Stomach smooth muscle (tissue), 2 donors: ENCODE results near the gene UGT1A9.

Experiments
- H3K27ac ChIP-seq: one replicate; pipeline ENCODE4 v1.7.0; 2013; ENCODE audit warnings: mild to moderate bottlenecking, low read length, inconsistent platforms
- H3K27me3 ChIP-seq, 2 donors: one replicate each; pipeline ENCODE4 v1.7.0; 2013; ENCODE audit warnings: low read length in 2 of 2; ENCODE audit not compliant: insufficient read depth in 2 of 2, control insufficient read depth in 1 of 2
- H3K36me3 ChIP-seq, 2 donors: one replicate each; pipeline ENCODE4 v1.7.0; 2013; ENCODE audit warnings: low read length in 2 of 2; ENCODE audit not compliant: control insufficient read depth in 2 of 2, insufficient read depth in 2 of 2
- H3K4me1 ChIP-seq: one replicate; pipeline ENCODE4 v1.7.0; 2013; ENCODE audit warnings: low read length; ENCODE audit not compliant: control insufficient read depth, insufficient read depth
- H3K4me3 ChIP-seq, 2 donors: one replicate each; pipeline ENCODE4 v1.7.0; 2013; ENCODE audit warnings: low read length in 2 of 2
- H3K9ac ChIP-seq, 2 donors: one replicate each; pipeline ENCODE4 v1.7.0; 2013; ENCODE audit warnings: low read length in 2 of 2, mild to moderate bottlenecking in 1 of 2
- H3K9me3 ChIP-seq, 2 donors: one replicate each; pipeline ENCODE4 v1.7.0; 2013; ENCODE audit warnings: low read length in 2 of 2; ENCODE audit not compliant: control insufficient read depth in 2 of 2
- donor health status: healthy.
- donor health status: Pancreatic carcinoma.

UGT1A9 gene

DNA sequence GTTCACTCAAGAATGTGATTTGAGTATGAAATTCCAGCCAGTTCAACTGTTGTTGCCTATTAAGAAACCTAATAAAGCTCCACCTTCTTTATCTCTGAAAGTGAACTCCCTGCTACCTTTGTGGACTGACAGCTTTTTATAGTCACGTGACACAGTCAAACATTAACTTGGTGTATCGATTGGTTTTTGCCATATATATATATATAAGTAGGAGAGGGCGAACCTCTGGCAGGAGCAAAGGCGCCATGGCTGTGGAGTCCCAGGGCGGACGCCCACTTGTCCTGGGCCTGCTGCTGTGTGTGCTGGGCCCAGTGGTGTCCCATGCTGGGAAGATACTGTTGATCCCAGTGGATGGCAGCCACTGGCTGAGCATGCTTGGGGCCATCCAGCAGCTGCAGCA lies 88.3 kb downstream of the UGT1A9 start, which contains the start of gene UGT1A1:
Gene UGT1A1 (plus strand): TSS at position 228 of the 400 bp plus-strand sequence. CDS start 18 bp downstream, at position 246.
- no peak within 1 kb of the TSS for H3K9ac ChIP-seq
- H3K27ac ChIP-seq, result no peak within 1 kb of the TSS
- H3K36me3 ChIP-seq, result no peaks in the 10 kb centered on the region
- no peaks in the 10 kb centered on the region for H3K27me3 ChIP-seq
- H3K4me1 ChIP-seq, result no peaks in the 10 kb centered on the region
- no peaks in the 10 kb centered on the region for H3K9me3 ChIP-seq
- H3K4me3 ChIP-seq, result no peak within 1 kb of the TSS

DNA sequence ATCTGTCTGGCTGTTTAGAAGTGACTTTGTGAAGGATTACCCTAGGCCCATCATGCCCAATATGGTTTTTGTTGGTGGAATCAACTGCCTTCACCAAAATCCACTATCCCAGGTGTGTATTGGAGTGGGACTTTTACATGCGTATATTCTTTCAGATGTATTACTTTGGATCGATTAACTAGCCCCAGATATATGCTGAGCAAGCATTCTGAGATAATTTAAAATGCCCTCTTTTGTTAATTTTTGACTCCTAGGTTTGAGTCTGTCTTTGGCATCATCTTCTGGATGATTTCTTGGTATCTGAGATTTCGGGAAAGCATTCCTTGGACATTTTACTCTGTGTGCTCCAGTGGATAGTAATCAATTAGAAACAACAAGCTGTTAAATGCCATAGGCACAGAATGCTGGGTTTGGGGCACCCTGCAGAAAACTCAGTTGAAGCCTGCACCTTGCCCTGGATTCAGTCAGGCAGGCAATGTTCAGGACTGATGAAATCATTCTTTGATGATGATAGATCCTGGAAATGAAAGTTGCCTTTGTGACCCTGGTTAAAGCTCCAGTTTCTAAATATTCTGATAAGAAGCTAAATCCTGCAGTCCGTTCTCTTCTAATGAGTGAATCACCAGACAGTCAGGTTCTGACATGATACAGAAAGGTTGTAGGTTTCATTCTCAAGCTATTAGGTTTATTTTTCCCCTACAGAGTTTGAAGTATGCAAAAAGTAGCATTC lies 89.5 kb downstream of the UGT1A9 start:
- no peaks in the 10 kb centered on the region for H3K36me3 ChIP-seq
- no peaks in the 10 kb centered on the region for H3K9me3 ChIP-seq
- no peak overlapping the region for H3K27ac ChIP-seq
- peaks cover 0 to 3% of the 10 kb centered on the region in 2 donors for H3K27me3 ChIP-seq
- H3K4me3 ChIP-seq, result no peak overlapping the region
- H3K4me1 ChIP-seq, result no peaks in the 10 kb centered on the region
- no peak overlapping the region for H3K9ac ChIP-seq

DNA sequence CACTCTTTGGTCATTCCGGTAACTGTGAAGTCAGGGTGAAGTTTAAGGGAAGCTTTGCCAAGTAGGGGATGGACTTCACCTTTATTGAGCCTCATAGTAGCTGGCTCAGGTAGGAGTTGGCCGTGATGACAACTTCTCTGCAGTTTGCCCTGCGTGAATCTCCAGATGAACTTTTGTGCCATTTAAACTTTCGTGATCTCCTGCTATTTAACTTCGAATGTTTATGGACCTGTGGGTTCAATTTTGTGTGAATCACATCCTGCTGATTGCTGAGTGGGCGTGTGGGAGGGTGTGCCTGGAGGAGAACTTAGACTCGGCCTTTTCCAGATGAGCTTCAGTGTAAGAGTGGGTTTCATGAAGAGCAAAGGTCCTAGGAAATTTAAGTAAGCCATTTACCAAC lies 92.6 kb downstream of the UGT1A9 start:
- Histone ChIP-seq H3K36me3 (no peaks in the 10 kb centered on the region), H3K4me3 (no peak overlapping the region), H3K9me3 (no peaks in the 10 kb centered on the region), H3K4me1 (no peaks in the 10 kb centered on the region), H3K27ac (no peak overlapping the region), H3K27me3 (peaks cover 0 to 3% of the 10 kb centered on the region in 2 donors), H3K9ac (no peak overlapping the region)

DNA sequence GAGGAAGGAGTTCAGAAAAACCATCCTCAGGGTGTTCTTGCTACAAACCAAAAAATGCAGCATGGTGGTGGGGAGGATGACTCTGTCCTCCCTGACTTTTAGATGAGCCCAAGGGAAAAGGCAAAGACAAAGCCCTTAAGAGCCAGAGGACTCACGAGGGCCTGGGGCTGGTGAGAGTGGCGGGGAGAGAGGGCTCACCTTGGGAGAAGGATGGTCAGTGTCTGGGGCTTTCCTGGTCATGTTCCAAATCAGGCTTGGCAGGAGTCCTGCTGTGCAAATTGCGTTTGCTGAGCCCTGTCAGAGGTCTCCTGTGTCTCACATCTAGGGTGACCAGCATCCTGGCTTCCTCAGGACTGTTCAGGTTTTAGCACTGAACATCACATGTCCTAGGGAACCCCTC lies 93.1 kb downstream of the UGT1A9 start:
- H3K9me3 ChIP-seq, result no peaks in the 10 kb centered on the region
- H3K4me3 ChIP-seq, result no peak overlapping the region
- H3K9ac ChIP-seq, result no peak overlapping the region
- H3K36me3 ChIP-seq, result no peaks in the 10 kb centered on the region
- H3K27ac ChIP-seq, result no peak overlapping the region
- peaks cover 0 to 4% of the 10 kb centered on the region in 2 donors for H3K27me3 ChIP-seq
- H3K4me1 ChIP-seq, result no peaks in the 10 kb centered on the region

DNA sequence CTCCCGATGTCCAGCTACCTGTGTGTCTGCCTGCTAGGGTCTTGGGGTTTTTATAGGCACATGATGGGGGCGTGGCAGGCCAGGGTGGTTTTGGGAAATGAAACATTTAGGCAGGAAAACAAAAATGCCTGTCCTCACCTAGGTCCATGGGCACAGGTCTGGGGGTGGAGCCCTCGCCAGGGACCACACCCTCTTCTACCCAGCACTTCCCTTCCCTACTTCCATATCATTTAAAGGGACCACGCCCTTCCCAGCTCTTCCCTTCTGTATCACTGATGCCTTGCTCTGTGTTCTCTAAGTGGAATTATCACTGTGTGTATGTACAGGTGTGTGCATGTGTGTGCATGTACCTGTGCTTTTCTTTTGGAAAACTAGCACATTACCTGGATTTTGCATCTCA lies 94.7 kb downstream of the UGT1A9 start:
- Histone ChIP-seq H3K4me1 (no peaks in the 10 kb centered on the region), H3K27ac (no peak overlapping the region), H3K36me3 (no peaks in the 10 kb centered on the region), H3K27me3 (peaks cover 0 to 4% of the 10 kb centered on the region in 2 donors), H3K9ac (no peak overlapping the region), H3K9me3 (no peaks in the 10 kb centered on the region), H3K4me3 (no peak overlapping the region)

DNA sequence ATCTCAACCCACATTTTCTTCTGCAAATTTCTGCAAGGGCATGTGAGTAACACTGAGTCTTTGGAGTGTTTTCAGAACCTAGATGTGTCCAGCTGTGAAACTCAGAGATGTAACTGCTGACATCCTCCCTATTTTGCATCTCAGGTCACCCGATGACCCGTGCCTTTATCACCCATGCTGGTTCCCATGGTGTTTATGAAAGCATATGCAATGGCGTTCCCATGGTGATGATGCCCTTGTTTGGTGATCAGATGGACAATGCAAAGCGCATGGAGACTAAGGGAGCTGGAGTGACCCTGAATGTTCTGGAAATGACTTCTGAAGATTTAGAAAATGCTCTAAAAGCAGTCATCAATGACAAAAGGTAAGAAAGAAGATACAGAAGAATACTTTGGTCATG lies 96.4 kb downstream of the UGT1A9 start:
- Histone ChIP-seq H3K36me3 (no peaks in the 10 kb centered on the region), H3K4me3 (no peak overlapping the region), H3K9ac (no peak overlapping the region), H3K4me1 (no peaks in the 10 kb centered on the region), H3K9me3 (no peaks in the 10 kb centered on the region), H3K27me3 (peaks cover 0 to 4% of the 10 kb centered on the region in 2 donors), H3K27ac (no peak overlapping the region)

DNA sequence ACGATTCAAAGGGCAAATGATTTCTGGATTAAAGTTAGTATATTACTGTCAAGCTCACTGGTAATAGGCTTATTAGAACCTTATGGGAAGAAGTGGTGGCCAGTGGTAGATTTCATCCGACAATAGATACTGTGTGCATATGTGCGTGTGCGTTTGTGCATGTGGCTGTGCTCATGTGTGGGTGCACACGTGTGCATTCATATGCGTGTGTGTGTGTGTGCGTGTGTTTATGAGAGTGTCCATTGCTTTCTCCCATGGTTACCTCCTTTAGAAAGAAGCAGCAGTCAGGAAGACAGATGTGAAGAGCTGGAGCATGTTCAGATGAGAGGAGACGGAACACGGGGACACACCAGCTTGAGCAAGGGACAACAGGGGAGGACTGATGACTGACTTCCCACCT lies 97.6 kb downstream of the UGT1A9 start:
- Histone ChIP-seq H3K27ac (no peak overlapping the region), H3K4me3 (no peak overlapping the region), H3K9ac (no peak overlapping the region), H3K4me1 (no peaks in the 10 kb centered on the region), H3K27me3 (peaks cover 0 to 4% of the 10 kb centered on the region in 2 donors), H3K36me3 (no peaks in the 10 kb centered on the region), H3K9me3 (no peaks in the 10 kb centered on the region)

DNA sequence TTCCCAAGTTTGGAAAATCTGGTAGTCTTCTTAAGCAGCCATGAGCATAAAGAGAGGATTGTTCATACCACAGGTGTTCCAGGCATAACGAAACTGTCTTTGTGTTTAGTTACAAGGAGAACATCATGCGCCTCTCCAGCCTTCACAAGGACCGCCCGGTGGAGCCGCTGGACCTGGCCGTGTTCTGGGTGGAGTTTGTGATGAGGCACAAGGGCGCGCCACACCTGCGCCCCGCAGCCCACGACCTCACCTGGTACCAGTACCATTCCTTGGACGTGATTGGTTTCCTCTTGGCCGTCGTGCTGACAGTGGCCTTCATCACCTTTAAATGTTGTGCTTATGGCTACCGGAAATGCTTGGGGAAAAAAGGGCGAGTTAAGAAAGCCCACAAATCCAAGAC lies 100.5 kb downstream of the UGT1A9 start:
- Histone ChIP-seq H3K9ac (no peak overlapping the region), H3K36me3 (no peaks in the 10 kb centered on the region), H3K4me3 (no peak overlapping the region), H3K9me3 (peaks cover 2 to 8% of the 10 kb centered on the region in 2 donors), H3K27me3 (peaks cover 0 to 4% of the 10 kb centered on the region in 2 donors), H3K27ac (no peak overlapping the region), H3K4me1 (no peaks in the 10 kb centered on the region)

DNA sequence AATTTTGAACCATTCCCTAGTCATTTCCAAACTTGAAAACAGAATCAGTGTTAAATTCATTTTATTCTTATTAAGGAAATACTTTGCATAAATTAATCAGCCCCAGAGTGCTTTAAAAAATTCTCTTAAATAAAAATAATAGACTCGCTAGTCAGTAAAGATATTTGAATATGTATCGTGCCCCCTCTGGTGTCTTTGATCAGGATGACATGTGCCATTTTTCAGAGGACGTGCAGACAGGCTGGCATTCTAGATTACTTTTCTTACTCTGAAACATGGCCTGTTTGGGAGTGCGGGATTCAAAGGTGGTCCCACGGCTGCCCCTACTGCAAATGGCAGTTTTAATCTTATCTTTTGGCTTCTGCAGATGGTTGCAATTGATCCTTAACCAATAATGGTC lies 100.9 kb downstream of the UGT1A9 start:
- no peaks in the 10 kb centered on the region for H3K4me1 ChIP-seq
- no peaks in the 10 kb centered on the region for H3K36me3 ChIP-seq

DNA sequence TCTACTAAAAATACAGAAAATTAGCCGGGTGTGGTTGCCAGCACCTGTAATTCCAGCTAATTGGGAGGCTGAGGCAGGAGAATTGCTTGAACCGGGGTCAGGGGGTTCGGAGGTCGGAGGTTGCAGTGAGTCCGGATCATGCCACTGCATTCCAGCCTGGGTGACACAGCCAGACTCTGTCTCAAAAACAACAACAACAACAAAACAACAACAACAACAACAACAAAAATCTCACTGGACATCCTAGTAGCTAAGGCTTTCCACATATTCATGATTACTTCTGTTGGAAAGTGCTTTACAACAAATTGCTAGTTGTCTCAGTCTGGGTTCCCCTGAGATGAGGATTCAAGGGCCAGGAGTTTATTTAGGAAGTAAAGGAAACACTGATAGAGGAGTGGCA lies 102.2 kb downstream of the UGT1A9 start:
- Histone ChIP-seq H3K9me3 (peaks cover 4 to 15% of the 10 kb centered on the region in 2 donors), H3K27ac (no peak overlapping the region), H3K9ac (no peak overlapping the region), H3K4me1 (no peaks in the 10 kb centered on the region), H3K36me3 (no peaks in the 10 kb centered on the region), H3K4me3 (no peak overlapping the region), H3K27me3 (peaks cover 0 to 5% of the 10 kb centered on the region in 2 donors)

More for the DNA sequence above, 100.9 kb downstream of the UGT1A9 start:
- no peak overlapping the region for H3K9ac ChIP-seq
- H3K27ac ChIP-seq, result no peak overlapping the region
- no peak overlapping the region for H3K4me3 ChIP-seq
- H3K27me3 ChIP-seq, result peaks cover 0 to 5% of the 10 kb centered on the region in 2 donors
- peaks cover 2 to 9% of the 10 kb centered on the region in 2 donors for H3K9me3 ChIP-seq

DNA sequence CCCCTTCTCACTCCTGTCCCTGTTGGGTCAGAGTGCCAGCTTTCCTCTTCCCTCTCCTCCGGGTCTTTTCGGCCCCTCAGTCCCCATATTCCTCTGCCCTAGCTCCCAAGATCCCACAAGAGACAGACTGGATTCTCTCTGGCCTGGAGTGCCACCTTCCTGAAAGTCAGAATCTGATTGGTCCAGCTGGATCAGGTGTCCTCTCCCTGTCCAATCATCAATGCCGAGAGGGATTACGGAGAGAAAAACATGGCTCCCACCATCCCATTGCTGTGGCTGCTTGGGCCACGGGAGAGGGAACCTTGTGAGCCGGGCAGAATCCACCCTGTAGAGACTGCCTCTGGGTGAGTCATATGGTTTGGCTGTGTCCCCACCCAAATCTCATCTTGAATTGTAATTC lies 103.7 kb downstream of the UGT1A9 start:
- Histone ChIP-seq H3K9me3 (peaks cover 6 to 17% of the 10 kb centered on the region in 2 donors), H3K9ac (no peak overlapping the region)

More for the DNA sequence above, 103.7 kb downstream of the UGT1A9 start:
- no peaks in the 10 kb centered on the region for H3K4me1 ChIP-seq
- no peak overlapping the region for H3K27ac ChIP-seq
- no peaks in the 10 kb centered on the region for H3K36me3 ChIP-seq
- H3K4me3 ChIP-seq, result no peak overlapping the region
- H3K27me3 ChIP-seq, result peaks cover 0 to 3% of the 10 kb centered on the region in 2 donors
